GM12878 (cell line): ENCODE results near the gene MED22.

Experiments
- ASH2L ChIP-seq: fragments of 300-600, 200-600 bp; sonication (generic); IDR thresholded peaks from 2 replicates; pipeline ENCODE4 v1.6.1; 2017; ENCODE audit warnings: low read depth, mild to moderate bottlenecking, borderline replicate concordance
- RCOR1 ChIP-seq: conservative IDR thresholded peaks from 2 replicates; pipeline ENCODE4 v1.6.1; 2012; ENCODE audit warnings: low read depth, low read length, improper control_type of control experiment
- TAF1 ChIP-seq: IDR thresholded peaks from 2 replicates; pipeline ENCODE4 v1.6.1; 2011; ENCODE audit warnings: mild to moderate bottlenecking, low read depth, low read length, borderline replicate concordance

GRCh38 chr9:133323991-133324703 lies 23.8 kb downstream of the MED22 start:
- no peak for TF ChIP-seq ASH2L
- TF ChIP-seq TAF1 = no peak
- no peak for TF ChIP-seq RCOR1
